ENCODE data around the gene SREBF1. TPM values are rescaled to one million over a fixed set of nuclear protein-coding genes. Genes with fewer than 3 reads are reported as not detected.
"Not testable (repeated sequence)": the region's sequence is repeated elsewhere in the genome, so short reads cannot be mapped to it uniquely, and the experiment has no call there.

SREBF1 gene
- total RNA-seq, 1 donor from 2014 or later = 175 TPM

GRCh38 chr17:17814162-17815061 is 22.4 kb downstream of the SREBF1 start:
- intact Hi-C loops (cut with micrococcal nuclease) = no loop called here

- intact Hi-C loops (cut with micrococcal nuclease) = no loop called here
These were observed 23.1 kb downstream of the SREBF1 start for GRCh38 chr17:17813725-17814095.

- intact Hi-C loops (cut with micrococcal nuclease) = no loop called here
These were observed 23.6 kb downstream of the SREBF1 start for GRCh38 chr17:17813055-17813724.

- intact Hi-C loops (cut with micrococcal nuclease) = loop anchor here (1.0 kb wide), 1 partner anchor 48 kb away; no protein-coding TSS in a partner anchor
These were observed 24.4 kb downstream of the SREBF1 start for GRCh38 chr17:17812211-17813054.

- intact Hi-C loops (cut with micrococcal nuclease) = loop anchor here (1.0 kb wide), 1 partner anchor 49 kb away; no protein-coding TSS in a partner anchor
These were observed 25.2 kb downstream of the SREBF1 start for GRCh38 chr17:17811381-17812210.

GRCh38 chr17:17810895-17811248 is 25.9 kb downstream of the SREBF1 start:
- intact Hi-C loops (cut with micrococcal nuclease) = no loop called here

GRCh38 chr17:17810084-17810894 is 26.5 kb downstream of the SREBF1 start:
- intact Hi-C loops (cut with micrococcal nuclease) = no loop called here

GRCh38 chr17:17809531-17810083 is 27.2 kb downstream of the SREBF1 start:
- intact Hi-C loops (cut with micrococcal nuclease) = no loop called here

GRCh38 chr17:17808706-17809432 is 27.9 kb downstream of the SREBF1 start:
- intact Hi-C loops (cut with micrococcal nuclease) = no loop called here

GRCh38 chr17:17808200-17808599 is 28.6 kb downstream of the SREBF1 start:
- intact Hi-C loops (cut with micrococcal nuclease) = not testable (repeated sequence)

GRCh38 chr17:17807440-17807839 is 29.3 kb downstream of the SREBF1 start:
- intact Hi-C loops (cut with micrococcal nuclease) = no loop called here

- intact Hi-C loops (cut with micrococcal nuclease) = no loop called here
These were observed 30.0 kb downstream of the SREBF1 start for GRCh38 chr17:17806611-17807274.

- intact Hi-C loops (cut with micrococcal nuclease) = no loop called here
These were observed 30.8 kb downstream of the SREBF1 start for GRCh38 chr17:17806035-17806434.

- intact Hi-C loops (cut with micrococcal nuclease) = no loop called here
These were observed 31.2 kb downstream of the SREBF1 start for GRCh38 chr17:17805575-17805974.

GRCh38 chr17:17804007-17804406 is 32.8 kb downstream of the SREBF1 start:
- intact Hi-C loops (cut with micrococcal nuclease) = no loop called here

GRCh38 chr17:17801800-17802481 is 34.8 kb downstream of the SREBF1 start:
- intact Hi-C loops (cut with micrococcal nuclease) = no loop called here

GRCh38 chr17:17800504-17801021 is 36.2 kb downstream of the SREBF1 start:
- intact Hi-C loops (cut with micrococcal nuclease) = no loop called here
